ENCODE results near the gene RFNG.

Gene RFNG

GRCh38 chr17:82028246-82028645 lies 23.4 kb downstream of the RFNG start:
- Histone ChIP-seq H3K18ac (ENCODE audit: low read length) (no peak overlapping the region), H3K4me3 (ENCODE audit: low read length) (no peak overlapping the region), H3K56ac (ENCODE audit: low read length) (no peak overlapping the region), H3K4me1 (ENCODE audit: control insufficient read depth, low read depth, low read length) (no peaks in the 10 kb centered on the region), H2BK5ac (ENCODE audit: low read length) (no peak overlapping the region), H4K5ac (ENCODE audit: low read length) (no peak overlapping the region), H3K36me3 (ENCODE audit: control insufficient read depth, insufficient read depth, low read length) (no peaks in the 10 kb centered on the region), H2BK120ac (ENCODE audit: low read depth, low read length) (no peak overlapping the region), H2BK15ac (replicated peaks; ENCODE audit: low read depth) (no peak overlapping the region), H3K79me2 (ENCODE audit: control insufficient read depth, insufficient read depth, low read length) (no peaks in the 10 kb centered on the region), H4K8ac (ENCODE audit: low read depth, low read length) (no peak overlapping the region), H2AK5ac (ENCODE audit: low read length) (no peak overlapping the region), H3K79me1 (ENCODE audit: low read length) (no peaks in the 10 kb centered on the region), H3K4ac (ENCODE audit: low read depth, low read length) (no peak overlapping the region), H3K27me3 (ENCODE audit: insufficient read depth, low read length, poor library complexity) (no peaks in the 10 kb centered on the region), H3K27ac (ENCODE audit: low read depth, low read length) (no peak overlapping the region), H3K23ac (ENCODE audit: low read length) (no peak overlapping the region), H3K9ac (ENCODE audit: low read length) (no peak overlapping the region), H3K4me2 (ENCODE audit: low read length) (no peak overlapping the region)
- no peak for DNase-seq
- WGBS (ENCODE audit: extremely low coverage, insufficient coverage, low lambda C conversion rate), result no CpG with 5 or more reads among the region's 13 CpGs

GRCh38 chr17:82025401-82026107 lies 26.1 kb downstream of the RFNG start:
- Histone ChIP-seq H3K27ac (ENCODE audit: low read depth, low read length) (no peak overlapping the region), H2BK5ac (ENCODE audit: low read length) (no peak overlapping the region), H2BK15ac (replicated peaks; ENCODE audit: low read depth) (no peak overlapping the region), H3K36me3 (ENCODE audit: control insufficient read depth, insufficient read depth, low read length) (no peaks in the 10 kb centered on the region), H4K5ac (ENCODE audit: low read length) (no peak overlapping the region), H3K4me2 (ENCODE audit: low read length) (no peak overlapping the region), H3K4me1 (ENCODE audit: control insufficient read depth, low read depth, low read length) (no peaks in the 10 kb centered on the region), H3K27me3 (ENCODE audit: insufficient read depth, low read length, poor library complexity) (no peaks in the 10 kb centered on the region), H3K4me3 (ENCODE audit: low read length) (no peak overlapping the region), H3K79me1 (ENCODE audit: low read length) (peaks cover 8% of the 10 kb centered on the region), H3K56ac (ENCODE audit: low read length) (no peak overlapping the region), H2AK5ac (ENCODE audit: low read length) (no peak overlapping the region), H3K9ac (ENCODE audit: low read length) (no peak overlapping the region), H3K4ac (ENCODE audit: low read depth, low read length) (no peak overlapping the region), H3K79me2 (ENCODE audit: control insufficient read depth, insufficient read depth, low read length) (peaks cover 8% of the 10 kb centered on the region), H4K8ac (ENCODE audit: low read depth, low read length) (no peak overlapping the region), H3K23ac (ENCODE audit: low read length) (no peak overlapping the region), H3K18ac (ENCODE audit: low read length) (no peak overlapping the region), H2BK120ac (ENCODE audit: low read depth, low read length) (no peak overlapping the region)
- no peak for DNase-seq
- no CpG with 5 or more reads among the region's 25 CpGs for WGBS (ENCODE audit: extremely low coverage, insufficient coverage, low lambda C conversion rate)

DNA sequence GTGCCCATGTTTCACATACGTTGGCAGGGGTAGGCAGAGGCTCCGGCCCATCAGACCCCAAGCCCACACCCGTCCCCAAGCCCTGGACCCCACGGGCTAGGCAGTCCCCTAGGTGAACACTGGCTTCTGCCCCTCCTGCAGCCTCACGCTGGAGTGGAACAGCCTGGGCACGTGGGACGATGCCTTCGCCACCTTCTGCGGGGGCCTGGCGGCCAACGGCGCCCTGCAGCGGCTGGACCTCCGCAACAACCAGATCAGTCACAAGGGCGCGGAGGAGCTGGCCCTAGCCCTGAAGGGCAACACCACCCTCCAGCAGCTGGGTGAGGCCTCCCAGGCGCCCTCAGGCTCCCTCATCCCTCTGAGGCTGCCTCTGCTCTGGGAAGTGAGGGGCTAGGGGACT lies 26.8 kb downstream of the RFNG start:
- Histone ChIP-seq H3K56ac (ENCODE audit: low read length) (no peak overlapping the region), H3K4me2 (ENCODE audit: low read length) (no peak overlapping the region), H3K79me2 (ENCODE audit: control insufficient read depth, insufficient read depth, low read length) (peaks cover 8% of the 10 kb centered on the region), H3K27me3 (ENCODE audit: insufficient read depth, low read length, poor library complexity) (no peaks in the 10 kb centered on the region), H3K23ac (ENCODE audit: low read length) (no peak overlapping the region), H3K4me1 (ENCODE audit: control insufficient read depth, low read depth, low read length) (no peaks in the 10 kb centered on the region), H3K18ac (ENCODE audit: low read length) (no peak overlapping the region), H3K27ac (ENCODE audit: low read depth, low read length) (no peak overlapping the region), H3K79me1 (ENCODE audit: low read length) (peaks cover 8% of the 10 kb centered on the region), H2BK15ac (replicated peaks; ENCODE audit: low read depth) (no peak overlapping the region), H2BK120ac (ENCODE audit: low read depth, low read length) (no peak overlapping the region), H3K9ac (ENCODE audit: low read length) (no peak overlapping the region), H2BK5ac (ENCODE audit: low read length) (no peak overlapping the region), H3K36me3 (ENCODE audit: control insufficient read depth, insufficient read depth, low read length) (no peaks in the 10 kb centered on the region), H4K8ac (ENCODE audit: low read depth, low read length) (no peak overlapping the region), H4K5ac (ENCODE audit: low read length) (no peak overlapping the region), H2AK5ac (ENCODE audit: low read length) (no peak overlapping the region), H3K4me3 (ENCODE audit: low read length) (no peak overlapping the region), H3K4ac (ENCODE audit: low read depth, low read length) (no peak overlapping the region)
- no peak for DNase-seq
- WGBS (ENCODE audit: extremely low coverage, insufficient coverage, low lambda C conversion rate), result no CpG with 5 or more reads among the region's 17 CpGs

DNA sequence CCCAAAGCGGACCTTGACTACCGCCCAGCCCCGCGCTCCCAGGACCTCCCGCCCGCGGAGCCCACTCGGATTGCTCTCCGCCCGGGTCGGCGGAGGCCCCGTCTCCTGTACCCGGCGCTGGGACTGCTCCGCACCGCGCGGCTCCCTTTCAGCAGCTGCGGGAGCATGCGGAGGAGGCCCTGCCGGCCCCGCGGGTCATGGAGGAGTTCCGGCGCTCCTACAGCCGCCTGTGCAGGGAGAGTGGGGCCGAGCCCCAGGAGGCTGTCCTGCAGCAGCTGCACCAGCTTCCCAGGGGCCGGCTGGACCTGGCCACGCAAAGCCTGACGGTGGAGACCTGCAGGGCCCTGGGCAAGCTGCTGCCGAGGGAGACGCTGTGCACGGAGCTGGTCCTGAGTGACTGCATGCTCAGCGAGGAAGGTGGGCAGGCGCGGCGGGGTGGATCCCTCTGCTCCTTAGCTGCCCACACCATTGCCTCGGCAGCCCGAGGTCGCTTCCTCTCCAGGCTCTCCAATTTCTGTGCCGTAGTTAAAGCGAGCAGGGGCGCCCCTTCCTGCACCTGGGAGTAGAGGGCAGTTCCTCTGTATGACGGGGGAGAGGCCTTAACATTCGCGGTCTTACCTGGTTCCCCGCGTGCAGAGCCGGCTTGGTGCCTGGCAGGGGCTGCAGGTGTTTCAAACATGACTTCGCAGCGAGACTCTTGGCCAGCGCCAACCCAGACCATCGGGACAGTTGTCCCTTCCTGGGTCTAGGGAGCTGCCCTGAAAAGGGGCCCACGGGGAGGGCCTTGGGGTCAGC lies 28.0 kb downstream of the RFNG start:
- no CpG with 5 or more reads among the region's 55 CpGs for WGBS (ENCODE audit: extremely low coverage, insufficient coverage, low lambda C conversion rate)
- peak overlapping the region; percentile 94 for H3K56ac ChIP-seq (ENCODE audit: low read length)
- H4K8ac ChIP-seq (ENCODE audit: low read depth, low read length), result no peak overlapping the region
- peaks cover 8% of the 10 kb centered on the region for H3K79me2 ChIP-seq (ENCODE audit: control insufficient read depth, insufficient read depth, low read length)
- H2BK5ac ChIP-seq (ENCODE audit: low read length), result no peak overlapping the region
- H3K4ac ChIP-seq (ENCODE audit: low read depth, low read length), result no peak overlapping the region
- H3K9ac ChIP-seq (ENCODE audit: low read length), result peak overlapping the region; percentile 90
- H3K27me3 ChIP-seq (ENCODE audit: insufficient read depth, low read length, poor library complexity), result no peaks in the 10 kb centered on the region
- peak overlapping the region; percentile 68 for H3K4me3 ChIP-seq (ENCODE audit: low read length)
- H3K79me1 ChIP-seq (ENCODE audit: low read length), result peaks cover 8% of the 10 kb centered on the region
- DNase-seq, result peak; percentile 49
- no peak overlapping the region for H2BK120ac ChIP-seq (ENCODE audit: low read depth, low read length)
- H3K27ac ChIP-seq (ENCODE audit: low read depth, low read length), result no peak overlapping the region
- H2AK5ac ChIP-seq (ENCODE audit: low read length), result no peak overlapping the region
- peak overlapping the region; percentile 98 for H3K4me2 ChIP-seq (ENCODE audit: low read length)
- no peaks in the 10 kb centered on the region for H3K4me1 ChIP-seq (ENCODE audit: control insufficient read depth, low read depth, low read length)
- H4K5ac ChIP-seq (ENCODE audit: low read length), result no peak overlapping the region
- no peaks in the 10 kb centered on the region for H3K36me3 ChIP-seq (ENCODE audit: control insufficient read depth, insufficient read depth, low read length)
- peak overlapping the region; percentile 11 for H3K18ac ChIP-seq (ENCODE audit: low read length)
- no peak overlapping the region for H2BK15ac ChIP-seq (replicated peaks; ENCODE audit: low read depth)
- no peak overlapping the region for H3K23ac ChIP-seq (ENCODE audit: low read length)

GRCh38 chr17:82022981-82023446 lies 28.6 kb downstream of the RFNG start, which contains the start of gene LRRC45:
LRRC45 (plus strand) TSS chr17:82023305; CDS start chr17:82023644, 339 bp downstream.
- Histone ChIP-seq H3K79me2 (ENCODE audit: control insufficient read depth, insufficient read depth, low read length) (peaks cover 8% of the 10 kb centered on the region), H3K27ac (ENCODE audit: low read depth, low read length) (no peak within 1 kb of the TSS)
- no CpG with 5 or more reads among the region's 42 CpGs for WGBS (ENCODE audit: extremely low coverage, insufficient coverage, low lambda C conversion rate)

More at GRCh38 chr17:82022981-82023446, 28.6 kb downstream of the RFNG start, which contains the start of gene LRRC45:
- Histone ChIP-seq H2BK15ac (replicated peaks; ENCODE audit: low read depth) (no peak within 1 kb of the TSS), H3K56ac (ENCODE audit: low read length) (peak within 1 kb of the TSS; percentile 98), H2BK120ac (ENCODE audit: low read depth, low read length) (no peak within 1 kb of the TSS), H3K4ac (ENCODE audit: low read depth, low read length) (no peak within 1 kb of the TSS), H3K36me3 (ENCODE audit: control insufficient read depth, insufficient read depth, low read length) (no peaks in the 10 kb centered on the region), H3K4me3 (ENCODE audit: low read length) (peak within 1 kb of the TSS; percentile 91), H3K27me3 (ENCODE audit: insufficient read depth, low read length, poor library complexity) (no peaks in the 10 kb centered on the region), H4K8ac (ENCODE audit: low read depth, low read length) (no peak within 1 kb of the TSS), H3K18ac (ENCODE audit: low read length) (peak within 1 kb of the TSS; percentile 11), H2BK5ac (ENCODE audit: low read length) (no peak within 1 kb of the TSS), H3K9ac (ENCODE audit: low read length) (peak within 1 kb of the TSS; percentile 96), H2AK5ac (ENCODE audit: low read length) (no peak within 1 kb of the TSS), H3K23ac (ENCODE audit: low read length) (peak within 1 kb of the TSS; percentile 80), H3K79me1 (ENCODE audit: low read length) (peaks cover 8% of the 10 kb centered on the region), H3K4me2 (ENCODE audit: low read length) (peak within 1 kb of the TSS; percentile 98), H3K4me1 (ENCODE audit: control insufficient read depth, low read depth, low read length) (no peaks in the 10 kb centered on the region), H4K5ac (ENCODE audit: low read length) (no peak within 1 kb of the TSS)
- peak; percentile 100 for DNase-seq

All from mesendoderm (in vitro differentiated cells).